CD4-positive, alpha-beta T cell (primary cell): ENCODE results near the gene LAMTOR4. TPM values are rescaled to one million over a fixed set of nuclear protein-coding genes. Genes with fewer than 3 reads are reported as not detected.

ENCODE experiments used
- ATAC-seq: fragments of 200-7000 bp; cut with Tn5 transposase; one replicate; pipeline ENCODE4 v1.10.0; 2022; ENCODE audit warnings: mild to moderate bottlenecking; ENCODE audit not compliant: poor library complexity
- CTCF ChIA-PET: fragments of 350-600 bp; sonication (Branson Sonifier 250); formaldehyde crosslinking; loops from one replicate; lab custom pipeline; 2021; ENCODE audit warnings: antibody characterized with exemption, inconsistent platforms; lab: Charles Lee
- POLR2A ChIA-PET: fragments of 350-600 bp; sonication (Branson Sonifier 250); formaldehyde crosslinking; loops from one replicate; lab custom pipeline; 2021; ENCODE audit warnings: antibody characterized with exemption, inconsistent platforms; lab: Charles Lee
- DNase-seq, 14 experiments: peaks; one replicate each; pipeline ENCODE4 v3.0.0-alpha.2; 2013 to 2020; ENCODE audit warnings: mixed read lengths in 2 of 14
- H3K27ac ChIP-seq, 2 donors: one replicate each; pipeline versions ENCODE4 v1.5.1 to v1.7.0; 2013; ENCODE audit warnings: low read length in 2 of 2, low read depth in 1 of 2, mild to moderate bottlenecking in 1 of 2
- H3K27me3 ChIP-seq, 2 experiments: 1 replicate in 1 of 2; 2 replicates in 1 of 2; pipeline versions ENCODE4 v1.6.1 to v1.7.0; 2013; ENCODE audit warnings: low read length in 2 of 2, control low read depth in 1 of 2, mild to moderate bottlenecking in 1 of 2, moderate library complexity in 1 of 2; ENCODE audit not compliant: insufficient read depth in 2 of 2, control insufficient read depth in 1 of 2
- H3K36me3 ChIP-seq: one replicate; pipeline ENCODE4 v1.6.1; 2013; ENCODE audit warnings: low read length, control low read depth; ENCODE audit not compliant: insufficient read depth
- H3K4me1 ChIP-seq: one replicate; pipeline ENCODE4 v1.6.1; 2013; ENCODE audit warnings: low read length, control low read depth; ENCODE audit not compliant: insufficient read depth
- H3K4me3 ChIP-seq: one replicate; pipeline ENCODE4 v1.5.1; 2013; ENCODE audit warnings: mild to moderate bottlenecking, low read length, moderate library complexity
- H3K9me3 ChIP-seq, 2 experiments: 1 replicate in 1 of 2; 2 replicates in 1 of 2; pipeline versions ENCODE4 v1.6.1 to v1.7.0; 2013; ENCODE audit warnings: low read length in 2 of 2, mild to moderate bottlenecking in 2 of 2, control low read depth in 1 of 2, moderate library complexity in 1 of 2; ENCODE audit not compliant: control insufficient read depth in 1 of 2, insufficient read depth in 1 of 2
- H3K27ac Mint-ChIP-seq: one replicate; pipeline ENCODE4 v1.8.0; 2020; ENCODE audit warnings: mixed read lengths
- H3K27me3 Mint-ChIP-seq: one replicate; pipeline ENCODE4 v1.8.0; 2021; ENCODE audit warnings: mixed read lengths
- H3K36me3 Mint-ChIP-seq: one replicate; pipeline ENCODE4 v1.8.0; 2021; ENCODE audit warnings: low read depth, mixed read lengths
- H3K4me1 Mint-ChIP-seq: one replicate; pipeline ENCODE4 v1.8.0; 2021; ENCODE audit warnings: low read depth, mixed read lengths
- H3K4me3 Mint-ChIP-seq: one replicate; pipeline ENCODE4 v1.8.0; 2020; ENCODE audit warnings: mild to moderate bottlenecking, mixed read lengths
- H3K9me3 Mint-ChIP-seq: one replicate; pipeline ENCODE4 v1.8.0; 2020; ENCODE audit warnings: mixed read lengths
- CTCF ChIP-seq: fragments of 200-600 bp; IDR thresholded peaks from one replicate; pipeline ENCODE4 v1.8.0; 2022; ENCODE audit warnings: antibody characterized with exemption, mild to moderate bottlenecking
- intact Hi-C, 2 experiments: fragments of 100-400 bp; cut with DNase I in 1 of 2; cut with micrococcal nuclease in 1 of 2; formaldehyde crosslinking; loops; one replicate each; pipeline versions ENCODE4 v1.15.1 to v1.9.0; 2023 to 2025; cut with DNase I, micrococcal nuclease
- total RNA-seq, 174 experiments: library from RNA in 2 of 174; stranded (reverse) in 2 of 174; gene quantifications; one replicate each; pipeline ENCODE4 v1.2.3 and lab custom pipeline; 2021 to 2026

Gene LAMTOR4
- total RNA-seq, 2 experiments from 2014 or later = 107 to 125 TPM

GRCh38 chr7:100157334-100158228 is 8.9 kb downstream of the LAMTOR4 start:
- Histone ChIP-seq H3K4me1 (peaks cover 57% of the 10 kb centered on the region), H3K27me3 (no peaks in the 10 kb centered on the region), H3K9me3 (no peaks in the 10 kb centered on the region), H3K27ac (peak overlapping the region; percentile 40 to 87), H3K36me3 (peaks cover 43% of the 10 kb centered on the region), H3K4me3 (peak overlapping the region; percentile 71)
- CTCF ChIA-PET = interaction anchor here (1.0 to 1.1 kb wide), 2 partner anchors 9 to 26 kb away, joined by 3 read pairs; partner anchors contain the start of gene LAMTOR4
- ATAC-seq (no peak), DNase-seq (peak in 1 of 14 experiments; percentile 39)
- H3K9me3 Mint-ChIP-seq = no peaks in the 10 kb centered on the region
- peak overlapping the region; percentile 81 for H3K4me3 Mint-ChIP-seq
- peak overlapping the region; percentile 76 for H3K27ac Mint-ChIP-seq
- POLR2A ChIA-PET = interaction anchor here (0.6 to 3.1 kb wide), 12 partner anchors 8 to 692 kb away, joined by 3 to 27 read pairs (median 4); partner anchors contain the start of genes AGFG2, ATP5MF, GAL3ST4 and GPC2
- H3K27me3 Mint-ChIP-seq = no peaks in the 10 kb centered on the region
- peaks cover 43% of the 10 kb centered on the region for H3K36me3 Mint-ChIP-seq
- H3K4me1 Mint-ChIP-seq = peaks cover 55% of the 10 kb centered on the region
- intact Hi-C loops = loop anchor here (1.0 to 5.0 kb wide), 3 partner anchors 9 to 115 kb away; partner anchors contain the start of genes GPC2 (in 1 of the 2), LAMTOR4 (in 1 of the 2) and STAG3 (in 1 of the 2)
- no peak for TF ChIP-seq CTCF

DNA sequence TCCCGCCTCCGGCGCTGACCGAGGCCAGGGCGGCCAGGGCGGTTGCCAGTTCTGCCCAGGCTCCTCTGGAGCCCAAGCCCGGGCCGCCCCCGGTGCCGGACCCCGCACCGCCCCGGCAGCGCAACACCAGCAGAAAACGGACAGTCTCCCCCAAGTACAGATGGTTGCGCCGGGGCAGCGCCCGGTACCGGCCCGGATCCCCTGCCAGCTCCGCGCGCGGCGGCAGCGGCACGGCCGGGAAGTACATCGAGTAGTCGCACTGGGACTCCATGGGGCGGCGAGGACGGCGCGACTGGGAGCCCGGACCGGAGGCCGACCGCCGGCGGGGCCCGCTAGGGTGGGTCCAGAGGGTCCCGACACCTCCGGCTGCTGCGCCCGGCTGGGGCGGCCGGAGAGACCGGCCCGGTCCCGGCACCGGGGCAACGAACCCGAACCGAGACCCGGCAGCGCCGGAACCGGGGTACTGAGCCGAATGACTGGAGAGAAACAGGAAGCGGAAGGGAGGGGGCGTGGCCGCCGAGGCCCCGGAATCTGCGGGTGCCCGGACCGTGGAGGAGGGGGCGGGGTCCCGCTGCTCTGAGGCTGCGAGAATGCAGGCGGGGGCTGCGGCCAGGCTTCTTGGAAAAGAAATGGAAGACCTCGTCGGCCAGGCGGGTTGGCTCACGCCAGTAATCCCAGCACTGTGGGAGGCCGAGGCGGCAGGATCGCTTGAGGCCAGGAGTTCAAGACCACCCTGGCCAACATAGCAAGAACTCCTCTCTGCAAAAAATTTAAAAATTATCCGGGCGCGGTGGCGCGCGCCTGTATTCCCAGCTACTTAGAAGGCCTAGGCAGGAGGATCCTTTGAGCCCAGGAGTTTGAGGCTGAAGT is 9.7 kb downstream of the LAMTOR4 start, which contains the start of gene TRAPPC14:
TSS of gene TRAPPC14 (minus strand) at position 495 of the 870 bp plus-strand sequence. CDS start at position 271, 224 bp downstream.
- no peak for TF ChIP-seq CTCF
- H3K27me3 Mint-ChIP-seq = no peaks in the 10 kb centered on the region
- H3K9me3 Mint-ChIP-seq = no peaks in the 10 kb centered on the region
- ATAC-seq (peak; percentile 84), DNase-seq (peak; percentile 79 to 98 (median 90))
- peak within 1 kb of the TSS; percentile 71 for H3K4me3 ChIP-seq
- peak within 1 kb of the TSS; percentile 76 for H3K27ac Mint-ChIP-seq
- H3K4me3 Mint-ChIP-seq = peak within 1 kb of the TSS; percentile 93
- peak within 1 kb of the TSS; percentile 48 to 87 for H3K27ac ChIP-seq
- intact Hi-C loops = loop anchor here (1.0 to 5.0 kb wide), 3 partner anchors 10 to 114 kb away; partner anchors contain the start of genes GPC2 (in 1 of the 2), LAMTOR4 (in 1 of the 2) and STAG3 (in 1 of the 2)
- peaks cover 59% of the 10 kb centered on the region for H3K4me1 Mint-ChIP-seq
- peaks cover 34% of the 10 kb centered on the region for H3K36me3 Mint-ChIP-seq
- H3K36me3 ChIP-seq = peaks cover 38% of the 10 kb centered on the region
- POLR2A ChIA-PET = interaction anchor here (0.7 to 3.1 kb wide), 10 partner anchors 9 to 64 kb away, joined by 3 to 27 read pairs (median 4); partner anchors contain the start of genes GAL3ST4, GPC2, LAMTOR4 and STAG3
- no peaks in the 10 kb centered on the region for H3K27me3 ChIP-seq
- CTCF ChIA-PET = interaction anchor here (1.0 to 1.1 kb wide), 3 partner anchors 10 to 25 kb away, joined by 3 read pairs; partner anchors contain the start of genes GAL3ST4 and LAMTOR4
- H3K4me1 ChIP-seq = peaks cover 61% of the 10 kb centered on the region
- no peaks in the 10 kb centered on the region for H3K9me3 ChIP-seq
